Measurements from ENCODE around the gene PLXNA3. TPM values are rescaled to one million over a fixed set of nuclear protein-coding genes. Genes with fewer than 3 reads are reported as not detected.
A peak's percentile ranks its signal among the peaks of the same experiment; 100 is the strongest.

PLXNA3 gene
- polyA plus RNA-seq, 2 donors, result 4.3 to 19.0 TPM

- peaks cover 0 to 9% of the 10 kb centered on the region in 2 donors for H3K36me3 ChIP-seq (ENCODE audit: control insufficient read depth in 2 of 2, insufficient read depth in 2 of 2, low read length in 1 of 2)
- 84 to 88% methylated on average over 7 of the region's 7 CpGs for WGBS, 2 donors
- H3K27me3 ChIP-seq (ENCODE audit: control insufficient read depth in 1 of 2, insufficient read depth in 2 of 2, low read length in 2 of 2), result no peaks in the 10 kb centered on the region
- no peak overlapping the region for H3K4me3 ChIP-seq (ENCODE audit: low read depth in 1 of 2, low read length in 2 of 2)
- peaks cover 0 to 6% of the 10 kb centered on the region in 2 donors for H3K9me3 ChIP-seq (ENCODE audit: control insufficient read depth in 2 of 2, insufficient read depth in 1 of 2, low read depth in 1 of 2, low read length in 1 of 2)
- no peak overlapping the region for H3K27ac ChIP-seq (ENCODE audit: low read depth in 2 of 2, low read length in 1 of 2)
- peaks cover 5 to 12% of the 10 kb centered on the region in 2 donors for H3K4me1 ChIP-seq (ENCODE audit: control insufficient read depth in 2 of 2, insufficient read depth in 2 of 2, low read length in 1 of 2)
These were observed 25.2 kb downstream of the PLXNA3 start for GRCh38 chrX:154483325-154483724.

- Histone ChIP-seq H3K4me1 (ENCODE audit: control insufficient read depth in 2 of 2, insufficient read depth in 2 of 2, low read length in 1 of 2) (peaks cover 5 to 16% of the 10 kb centered on the region in 2 donors), H3K9me3 (ENCODE audit: control insufficient read depth in 2 of 2, insufficient read depth in 1 of 2, low read depth in 1 of 2, low read length in 1 of 2) (peaks cover 0 to 6% of the 10 kb centered on the region in 2 donors), H3K27me3 (ENCODE audit: control insufficient read depth in 1 of 2, insufficient read depth in 2 of 2, low read length in 2 of 2) (no peaks in the 10 kb centered on the region), H3K36me3 (ENCODE audit: control insufficient read depth in 2 of 2, insufficient read depth in 2 of 2, low read length in 1 of 2) (peaks cover 0 to 14% of the 10 kb centered on the region in 2 donors), H3K27ac (ENCODE audit: low read depth in 2 of 2, low read length in 1 of 2) (peak overlapping the region; percentile 73 to 93), H3K4me3 (ENCODE audit: low read depth in 1 of 2, low read length in 2 of 2) (no peak overlapping the region)
- 73 to 74% methylated on average over 16 of the region's 16 CpGs for WGBS, 2 donors
These were observed 26.4 kb downstream of the PLXNA3 start for GRCh38 chrX:154484255-154485149.

- WGBS, 2 donors, result 29 to 66% methylated on average over 35 of the region's 35 CpGs
- peaks cover 0 to 14% of the 10 kb centered on the region in 2 donors for H3K36me3 ChIP-seq (ENCODE audit: control insufficient read depth in 2 of 2, insufficient read depth in 2 of 2, low read length in 1 of 2)
- H3K4me1 ChIP-seq (ENCODE audit: control insufficient read depth in 2 of 2, insufficient read depth in 2 of 2, low read length in 1 of 2), result peaks cover 5 to 16% of the 10 kb centered on the region in 2 donors
- H3K9me3 ChIP-seq (ENCODE audit: control insufficient read depth in 2 of 2, insufficient read depth in 1 of 2, low read depth in 1 of 2, low read length in 1 of 2), result peaks cover 0 to 6% of the 10 kb centered on the region in 2 donors
- no peaks in the 10 kb centered on the region for H3K27me3 ChIP-seq (ENCODE audit: control insufficient read depth in 1 of 2, insufficient read depth in 2 of 2, low read length in 2 of 2)
- H3K27ac ChIP-seq (ENCODE audit: low read depth in 2 of 2, low read length in 1 of 2), result peak overlapping the region; percentile 73 to 93
- peak overlapping the region; percentile 64 to 77 for H3K4me3 ChIP-seq (ENCODE audit: low read depth in 1 of 2, low read length in 2 of 2)
These were observed 27.3 kb downstream of the PLXNA3 start for GRCh38 chrX:154485150-154486051.

GRCh38 chrX:154486052-154486395 lies 27.9 kb downstream of the PLXNA3 start:
- 1 to 32% methylated on average over 18 to 35 of the region's 35 CpGs for WGBS, 2 donors
- Histone ChIP-seq H3K27me3 (ENCODE audit: control insufficient read depth in 1 of 2, insufficient read depth in 2 of 2, low read length in 2 of 2) (no peaks in the 10 kb centered on the region), H3K27ac (ENCODE audit: low read depth in 2 of 2, low read length in 1 of 2) (peak overlapping the region; percentile 73 to 93), H3K36me3 (ENCODE audit: control insufficient read depth in 2 of 2, insufficient read depth in 2 of 2, low read length in 1 of 2) (peaks cover 0 to 14% of the 10 kb centered on the region in 2 donors), H3K4me3 (ENCODE audit: low read depth in 1 of 2, low read length in 2 of 2) (peak overlapping the region; percentile 64 to 77), H3K9me3 (ENCODE audit: control insufficient read depth in 2 of 2, insufficient read depth in 1 of 2, low read depth in 1 of 2, low read length in 1 of 2) (peaks cover 0 to 6% of the 10 kb centered on the region in 2 donors), H3K4me1 (ENCODE audit: control insufficient read depth in 2 of 2, insufficient read depth in 2 of 2, low read length in 1 of 2) (peaks cover 5 to 16% of the 10 kb centered on the region in 2 donors)

GRCh38 chrX:154486396-154487207 lies 28.5 kb downstream of the PLXNA3 start, which contains the start of gene UBL4A:
UBL4A (minus strand) TSS chrX:154486615; CDS start chrX:154486584, 31 bp downstream.
- H3K9me3 ChIP-seq (ENCODE audit: control insufficient read depth in 2 of 2, insufficient read depth in 1 of 2, low read depth in 1 of 2, low read length in 1 of 2), result peaks cover 0 to 6% of the 10 kb centered on the region in 2 donors
- H3K27me3 ChIP-seq (ENCODE audit: control insufficient read depth in 1 of 2, insufficient read depth in 2 of 2, low read length in 2 of 2), result no peaks in the 10 kb centered on the region
- H3K4me3 ChIP-seq (ENCODE audit: low read depth in 1 of 2, low read length in 2 of 2), result peak within 1 kb of the TSS; percentile 64 to 77
- WGBS, 2 donors, result 1 to 31% methylated on average over 32 to 94 of the region's 95 CpGs
- peaks cover 5 to 16% of the 10 kb centered on the region in 2 donors for H3K4me1 ChIP-seq (ENCODE audit: control insufficient read depth in 2 of 2, insufficient read depth in 2 of 2, low read length in 1 of 2)
- H3K36me3 ChIP-seq (ENCODE audit: control insufficient read depth in 2 of 2, insufficient read depth in 2 of 2, low read length in 1 of 2), result peaks cover 0 to 14% of the 10 kb centered on the region in 2 donors
- peak within 1 kb of the TSS; percentile 91 to 93 for H3K27ac ChIP-seq (ENCODE audit: low read depth in 2 of 2, low read length in 1 of 2)

- peak overlapping the region in 1 of 2 donors; percentile 1 for H3K27ac ChIP-seq (ENCODE audit: low read depth in 2 of 2, low read length in 1 of 2)
- H3K36me3 ChIP-seq (ENCODE audit: control insufficient read depth in 2 of 2, insufficient read depth in 2 of 2, low read length in 1 of 2), result peaks cover 0 to 14% of the 10 kb centered on the region in 2 donors
- 91 to 92% methylated on average over 28 of the region's 28 CpGs for WGBS, 2 donors
These were observed 29.6 kb downstream of the PLXNA3 start for GRCh38 chrX:154487518-154488290.

GRCh38 chrX:154488336-154489075 lies 30.4 kb downstream of the PLXNA3 start:
- peak overlapping the region in 1 of 2 donors; percentile 1 for H3K27ac ChIP-seq (ENCODE audit: low read depth in 2 of 2, low read length in 1 of 2)
- H3K4me3 ChIP-seq (ENCODE audit: low read depth in 1 of 2, low read length in 2 of 2), result no peak overlapping the region
- no peaks in the 10 kb centered on the region for H3K27me3 ChIP-seq (ENCODE audit: control insufficient read depth in 1 of 2, insufficient read depth in 2 of 2, low read length in 2 of 2)
- 84 to 87% methylated on average over 20 of the region's 20 CpGs for whole genome bisulfite sequencing, 2 donors
- peaks cover 5 to 16% of the 10 kb centered on the region in 2 donors for H3K4me1 ChIP-seq (ENCODE audit: control insufficient read depth in 2 of 2, insufficient read depth in 2 of 2, low read length in 1 of 2)
- peaks cover 0 to 14% of the 10 kb centered on the region in 2 donors for H3K36me3 ChIP-seq (ENCODE audit: control insufficient read depth in 2 of 2, insufficient read depth in 2 of 2, low read length in 1 of 2)
- peaks cover 0 to 6% of the 10 kb centered on the region in 2 donors for H3K9me3 ChIP-seq (ENCODE audit: control insufficient read depth in 2 of 2, insufficient read depth in 1 of 2, low read depth in 1 of 2, low read length in 1 of 2)

More at GRCh38 chrX:154487518-154488290, 29.6 kb downstream of the PLXNA3 start:
- Histone ChIP-seq H3K4me1 (ENCODE audit: control insufficient read depth in 2 of 2, insufficient read depth in 2 of 2, low read length in 1 of 2) (peaks cover 5 to 16% of the 10 kb centered on the region in 2 donors), H3K4me3 (ENCODE audit: low read depth in 1 of 2, low read length in 2 of 2) (no peak overlapping the region), H3K27me3 (ENCODE audit: control insufficient read depth in 1 of 2, insufficient read depth in 2 of 2, low read length in 2 of 2) (no peaks in the 10 kb centered on the region), H3K9me3 (ENCODE audit: control insufficient read depth in 2 of 2, insufficient read depth in 1 of 2, low read depth in 1 of 2, low read length in 1 of 2) (peaks cover 0 to 6% of the 10 kb centered on the region in 2 donors)

- Histone ChIP-seq H3K27me3 (ENCODE audit: control insufficient read depth in 1 of 2, insufficient read depth in 2 of 2, low read length in 2 of 2) (no peaks in the 10 kb centered on the region), H3K4me1 (ENCODE audit: control insufficient read depth in 2 of 2, insufficient read depth in 2 of 2, low read length in 1 of 2) (peaks cover 5 to 16% of the 10 kb centered on the region in 2 donors), H3K9me3 (ENCODE audit: control insufficient read depth in 2 of 2, insufficient read depth in 1 of 2, low read depth in 1 of 2, low read length in 1 of 2) (peaks cover 0 to 6% of the 10 kb centered on the region in 2 donors), H3K4me3 (ENCODE audit: low read depth in 1 of 2, low read length in 2 of 2) (peak overlapping the region in 1 of 2 donors; percentile 59), H3K27ac (ENCODE audit: low read depth in 2 of 2, low read length in 1 of 2) (peak overlapping the region; percentile 95 to 98), H3K36me3 (ENCODE audit: control insufficient read depth in 2 of 2, insufficient read depth in 2 of 2, low read length in 1 of 2) (peaks cover 0 to 14% of the 10 kb centered on the region in 2 donors)
- 65 to 89% methylated on average over 4 of the region's 4 CpGs for WGBS, 2 donors
These were observed 31.1 kb downstream of the PLXNA3 start for GRCh38 chrX:154489182-154489581.
